ELF-1 (cell line): Measurements from ENCODE around the gene RAB6A.

ENCODE experiments used
- DNase-seq: peaks from one replicate; pipeline ENCODE4 v3.0.0-alpha.2; 2016; ENCODE audit warnings: low read depth, low spot score

RAB6A gene

DNA sequence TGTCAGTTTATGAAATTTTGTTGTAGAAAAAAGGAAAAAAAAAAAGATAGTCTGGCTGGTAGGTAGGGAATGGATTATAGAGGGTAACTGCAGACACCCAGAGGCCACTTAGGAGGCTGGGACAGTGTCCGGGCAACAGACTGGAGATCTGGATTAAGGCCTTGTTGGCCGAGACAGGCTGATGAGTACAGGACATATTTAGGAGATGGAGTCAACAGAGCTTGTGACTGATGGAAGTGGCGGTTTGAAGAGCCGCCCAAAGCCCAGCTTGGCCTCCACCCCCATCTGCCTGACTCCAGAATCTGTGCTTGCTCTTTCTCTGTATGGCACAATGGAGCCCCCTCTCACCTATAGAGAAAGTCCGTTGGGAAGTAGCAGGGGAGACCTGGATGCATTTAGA lies 106.9 kb downstream of the RAB6A start:
- DNase-seq, result no peak

DNA sequence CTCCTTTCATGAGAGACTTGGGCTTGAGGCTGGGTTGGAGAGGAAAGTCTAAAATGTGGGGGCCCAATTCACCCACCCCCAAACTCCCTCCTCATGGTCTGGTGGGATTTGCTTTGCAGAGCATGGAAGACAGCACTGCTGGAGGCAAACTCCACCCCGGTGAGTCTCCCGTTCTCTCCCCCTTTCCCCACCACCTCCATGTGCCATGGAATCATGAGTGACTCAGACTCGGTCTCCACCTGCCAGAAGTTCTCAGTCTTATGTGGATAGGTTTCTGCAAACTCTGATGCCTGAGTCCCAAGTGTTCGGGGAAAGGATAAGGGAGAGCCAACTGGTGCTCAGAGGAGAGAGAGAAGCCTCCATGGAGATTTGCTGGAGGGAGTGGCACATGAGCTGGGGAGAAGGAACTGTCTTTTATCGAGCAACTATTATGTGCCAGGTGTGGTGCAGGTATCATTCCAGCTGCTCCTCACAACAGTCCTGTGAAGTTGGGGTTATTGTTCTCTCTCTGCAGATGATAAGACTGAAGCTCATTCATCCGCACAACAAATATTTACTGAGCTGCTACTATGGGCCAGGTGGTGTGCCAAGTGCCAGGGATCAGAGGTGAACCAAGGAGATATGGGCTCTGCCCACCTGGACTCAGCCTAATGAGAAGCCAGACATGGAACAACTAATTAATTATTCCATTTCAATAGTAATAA lies 107.9 kb downstream of the RAB6A start:
- no peak for DNase-seq

DNA sequence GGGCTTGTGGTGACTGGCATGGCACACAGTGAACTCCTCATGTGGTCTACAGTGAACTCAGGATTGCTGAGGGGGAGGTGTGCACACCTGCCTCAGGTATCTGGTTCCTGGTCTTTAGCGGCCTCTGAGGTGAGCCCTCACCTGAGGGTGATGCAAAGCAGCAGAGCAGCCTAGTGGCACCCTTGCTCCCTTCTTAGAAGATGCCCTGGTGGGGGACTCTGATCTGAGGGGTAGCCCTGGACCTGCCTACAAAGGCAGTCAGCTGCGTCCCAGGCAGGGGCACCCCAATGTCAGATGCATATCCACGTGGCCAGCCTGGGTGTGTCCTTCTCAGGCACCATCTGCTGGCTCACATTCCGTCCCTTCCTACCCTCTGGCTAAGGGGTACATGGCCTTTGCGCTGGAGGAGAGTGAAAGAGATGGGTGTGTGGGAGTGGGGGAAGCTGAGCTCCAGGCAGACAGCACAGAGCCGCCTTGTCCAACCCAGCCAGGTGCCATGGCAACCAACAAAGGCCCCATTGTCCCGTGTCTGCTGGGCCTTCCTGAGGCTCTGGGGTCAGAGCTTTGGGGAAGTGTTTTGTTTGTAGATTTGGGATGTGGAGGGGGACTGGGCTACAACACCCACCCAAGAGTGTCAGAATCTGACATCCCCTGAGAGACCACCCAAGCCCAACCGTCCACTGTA lies 108.7 kb downstream of the RAB6A start:
- peak; percentile 57 for DNase-seq

DNA sequence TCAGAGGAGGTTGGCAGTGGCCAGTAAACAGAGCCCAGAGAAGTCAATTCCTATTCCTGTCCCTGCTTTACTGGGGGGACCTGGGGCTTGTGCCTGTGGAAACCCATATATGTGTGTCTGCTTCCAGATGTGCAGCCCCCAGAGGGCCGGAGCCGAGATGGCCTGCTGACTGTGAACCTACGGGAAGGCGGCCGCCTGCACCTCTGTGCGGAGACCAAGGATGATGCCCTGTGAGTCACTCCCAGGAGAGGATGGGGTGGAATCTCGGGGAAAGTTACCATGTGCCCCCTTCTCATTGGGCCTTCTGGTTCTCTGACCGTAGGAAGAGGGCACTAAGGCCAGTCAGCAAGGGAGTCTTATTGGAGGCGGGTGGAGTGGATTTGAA lies 109.2 kb downstream of the RAB6A start:
- no peak for DNase-seq

DNA sequence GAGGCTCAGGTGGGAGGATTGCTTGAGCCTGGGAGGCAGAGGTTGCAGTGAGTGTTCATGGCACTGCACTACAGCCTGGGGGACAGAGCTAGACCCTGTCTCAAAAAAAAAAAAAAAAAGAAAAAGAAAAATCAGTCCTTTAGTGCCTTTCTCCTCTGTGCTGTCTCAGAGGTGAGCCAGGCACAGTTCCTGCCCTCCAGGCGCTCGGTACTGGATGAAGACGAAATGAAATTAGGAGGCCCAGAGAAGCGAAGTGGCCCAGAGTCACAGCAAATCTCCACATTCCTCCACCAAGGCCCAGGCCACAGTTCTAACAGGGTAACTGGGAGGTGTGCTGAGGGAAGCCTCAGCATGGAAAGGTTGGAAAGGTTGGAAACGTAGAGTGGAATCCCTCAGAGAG lies 109.6 kb downstream of the RAB6A start:
- DNase-seq, result peak; percentile 54

DNA sequence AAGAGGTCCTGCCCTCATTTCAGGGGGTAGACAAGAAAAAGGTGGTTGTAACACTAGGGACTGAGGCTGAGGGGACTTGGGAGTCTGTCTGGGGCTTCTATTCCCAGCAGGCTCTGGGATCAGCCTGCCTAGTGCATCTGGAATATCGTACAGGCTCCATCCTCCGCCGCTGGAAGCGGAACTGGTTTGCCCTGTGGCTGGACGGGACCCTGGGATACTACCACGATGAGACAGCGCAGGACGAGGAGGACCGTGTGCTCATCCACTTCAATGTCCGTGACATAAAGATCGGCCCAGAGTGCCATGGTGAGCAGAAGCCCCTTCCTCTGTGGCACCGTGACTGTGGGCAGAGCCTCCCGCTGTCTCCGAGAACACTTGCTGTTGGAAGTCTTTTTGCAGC lies 110.5 kb downstream of the RAB6A start:
- DNase-seq, result no peak

DNA sequence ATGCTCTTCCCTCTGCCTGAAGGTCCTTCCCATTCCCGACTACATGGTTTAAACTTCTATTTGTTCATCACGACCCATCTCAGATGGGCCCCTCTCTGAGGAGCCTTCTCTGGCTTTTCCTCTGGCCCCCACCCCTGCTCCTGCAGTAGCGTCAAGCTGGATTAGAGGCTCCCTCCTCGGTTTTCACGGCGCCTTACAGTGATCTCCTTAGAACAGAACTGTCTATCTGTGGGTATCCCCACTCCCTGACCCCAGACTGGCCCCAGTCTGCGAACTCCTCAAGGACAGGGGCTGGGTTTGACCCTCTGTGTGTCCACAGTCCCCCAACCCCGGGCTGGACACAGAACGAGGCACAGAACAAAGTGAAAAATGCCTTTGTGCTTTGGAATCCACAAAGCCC lies 111.7 kb downstream of the RAB6A start:
- DNase-seq, result no peak

DNA sequence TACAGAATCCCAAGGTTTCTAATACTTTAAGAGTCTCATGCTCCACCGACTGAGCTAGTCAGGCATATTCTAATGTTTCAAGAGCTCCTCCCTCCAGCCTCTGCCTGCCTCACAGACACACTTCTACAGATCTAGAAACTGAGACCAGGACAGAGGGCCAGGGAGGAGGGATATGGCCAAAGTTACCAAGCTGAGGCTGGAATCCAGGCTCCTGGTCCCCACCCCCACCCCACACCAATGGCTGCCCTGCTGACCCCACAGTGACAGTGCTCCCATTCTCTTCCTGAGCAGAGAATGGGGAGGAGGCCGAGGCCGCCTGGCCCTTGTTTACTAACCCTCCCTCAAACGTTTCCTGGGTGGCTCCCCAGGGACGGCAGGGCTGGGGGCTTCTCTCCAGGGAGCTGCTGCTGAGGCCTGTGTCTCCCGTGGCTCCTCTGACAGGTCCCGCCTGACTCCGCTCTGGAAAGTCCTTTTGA lies 112.3 kb downstream of the RAB6A start:
- no peak for DNase-seq

DNA sequence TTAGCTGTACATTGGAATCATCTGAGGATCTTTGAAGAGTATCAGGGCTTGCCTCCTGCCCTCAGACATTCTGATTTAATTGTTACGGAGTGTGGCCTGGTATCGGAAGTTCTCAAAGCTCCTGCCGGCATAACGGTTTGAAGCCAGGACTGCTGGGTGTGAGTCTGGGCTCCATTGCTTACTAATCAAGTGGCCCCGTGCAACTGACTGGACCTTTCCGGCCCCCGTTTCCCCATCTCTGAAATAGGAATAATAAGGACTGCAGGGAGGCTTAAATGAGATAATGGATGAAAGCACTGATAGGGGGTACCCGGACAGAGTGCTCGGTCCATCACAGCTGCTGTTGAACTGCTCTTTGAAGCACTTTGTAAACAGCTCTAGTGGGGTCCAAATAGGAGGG lies 112.8 kb downstream of the RAB6A start:
- no peak for DNase-seq

DNA sequence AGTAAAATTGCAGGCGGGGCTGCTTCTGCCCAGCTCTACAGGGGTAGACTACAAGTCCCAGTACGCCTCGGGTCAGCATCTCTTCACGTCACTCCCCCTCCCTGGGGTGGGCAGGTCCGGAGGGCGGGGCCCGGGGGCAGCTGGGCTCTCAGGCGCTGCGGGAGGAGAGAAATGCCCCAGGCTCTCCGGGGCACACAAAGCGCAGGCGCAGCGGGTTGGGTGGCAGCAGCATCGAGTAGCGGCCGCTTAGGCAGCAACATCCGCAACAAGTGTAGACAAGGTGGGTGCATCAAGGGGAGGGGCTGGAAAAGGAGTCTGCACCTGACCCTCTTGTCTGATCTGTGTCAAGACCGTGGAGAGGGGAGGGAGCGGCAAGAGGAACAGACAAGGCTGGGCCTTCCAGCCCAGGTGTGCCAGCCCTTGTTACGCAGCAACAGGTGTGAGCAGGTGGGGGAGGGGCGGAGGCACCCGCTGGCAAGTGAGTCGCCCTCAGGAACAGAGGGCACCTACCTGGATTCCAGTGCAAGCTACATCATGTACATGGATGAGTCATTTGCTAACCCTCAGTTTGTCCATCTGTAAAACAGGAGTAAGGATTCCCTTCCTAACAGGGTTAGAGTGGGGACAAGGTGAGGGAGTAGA lies 113.3 kb downstream of the RAB6A start:
- DNase-seq, result peak; percentile 88

DNA sequence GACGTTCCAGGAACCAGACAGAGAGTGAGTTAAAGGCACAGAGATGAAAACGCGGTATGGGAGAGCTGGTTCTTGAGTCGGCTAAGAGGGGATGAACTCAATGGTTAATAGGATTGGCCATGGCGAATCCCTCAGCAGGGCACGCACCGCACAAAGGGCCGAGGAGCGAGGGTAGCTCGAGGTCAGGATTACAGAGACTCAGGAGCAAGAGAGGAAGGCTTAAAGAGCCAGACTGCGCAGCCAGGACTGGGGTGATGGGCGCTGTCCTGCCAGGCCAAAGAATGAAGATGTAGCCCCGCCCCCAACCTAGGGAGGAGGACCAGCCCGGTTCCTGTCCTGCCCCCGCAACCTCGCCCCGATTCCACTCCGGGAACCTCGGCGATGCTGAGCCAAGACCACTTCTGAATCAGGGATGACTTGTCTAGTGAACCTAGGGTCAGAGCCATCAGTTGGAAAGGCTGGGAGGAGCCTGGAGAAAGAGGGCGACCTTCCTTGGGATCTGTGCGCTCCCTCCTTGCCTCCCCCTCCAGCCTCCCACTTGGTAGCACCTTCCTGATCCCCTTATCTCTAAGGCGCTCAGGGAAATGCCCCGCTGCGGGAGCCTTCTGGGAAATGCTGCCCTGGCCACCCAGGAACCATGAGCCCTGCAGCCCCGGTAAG lies 114.8 kb downstream of the RAB6A start, which contains the start of gene PLEKHB1:
TSS of gene PLEKHB1 (plus strand) at position 610 of the 660 bp plus-strand sequence. CDS start at position 638, 28 bp downstream.
- DNase-seq, result peak; percentile 74

DNA sequence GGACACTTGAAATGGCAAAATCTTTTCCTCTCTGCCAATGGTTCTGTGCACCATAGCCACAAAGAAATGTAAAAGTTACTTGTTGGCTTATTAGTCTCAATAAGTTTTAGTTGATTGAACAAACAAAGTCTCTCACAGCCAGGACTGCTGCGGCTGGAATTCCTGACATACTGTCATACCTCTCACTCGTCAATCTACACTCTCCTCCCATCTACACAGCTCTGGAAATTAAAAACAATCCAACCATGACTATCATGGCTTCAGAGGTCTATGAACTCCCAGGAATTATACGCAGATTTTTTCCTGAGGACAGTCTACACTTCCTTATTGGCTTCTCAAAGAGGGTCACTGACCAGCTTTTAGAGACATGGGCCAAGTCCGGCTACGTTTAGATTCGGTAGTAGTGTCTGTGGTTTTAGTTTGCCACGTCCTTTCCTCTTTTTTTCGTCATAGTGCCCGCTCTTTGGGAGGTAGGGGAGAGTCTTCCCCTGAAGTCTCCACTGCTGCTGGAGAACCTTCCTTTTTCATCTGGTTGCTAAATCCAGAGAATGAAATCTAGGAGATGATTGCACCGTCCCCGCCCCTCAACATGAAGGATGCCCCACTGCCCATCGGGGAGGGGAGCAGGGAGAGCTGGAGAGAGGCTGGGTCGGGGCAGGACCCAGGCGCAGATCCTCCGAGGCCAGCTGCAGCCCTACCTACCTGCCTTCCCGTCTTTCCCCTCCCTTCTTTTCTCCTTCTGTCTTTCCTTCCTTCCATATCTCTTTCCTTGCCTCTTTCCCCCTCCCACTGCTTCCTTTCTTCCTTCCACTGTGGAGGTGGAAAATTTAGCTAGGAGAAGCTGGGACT lies 115.5 kb downstream of the RAB6A start:
- no peak for DNase-seq

DNA sequence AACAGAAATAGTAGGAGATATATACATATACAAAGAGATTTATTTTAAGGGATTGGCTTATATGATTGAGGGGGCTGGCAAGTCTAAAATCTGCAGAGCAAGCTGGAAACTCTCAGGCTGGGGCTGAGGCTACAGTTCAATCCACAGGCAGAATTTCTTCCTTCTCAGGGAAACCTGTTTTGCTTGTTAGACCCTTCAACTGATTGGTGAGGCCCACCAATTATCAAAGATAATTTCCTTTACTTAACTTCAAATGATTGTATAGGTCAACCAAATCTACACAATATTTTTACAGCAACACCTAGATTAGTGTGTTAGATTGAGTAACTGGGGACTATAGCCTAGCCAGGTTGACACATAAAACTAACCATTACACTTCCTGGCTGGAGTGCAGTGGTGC lies 119.2 kb downstream of the RAB6A start:
- no peak for DNase-seq

DNA sequence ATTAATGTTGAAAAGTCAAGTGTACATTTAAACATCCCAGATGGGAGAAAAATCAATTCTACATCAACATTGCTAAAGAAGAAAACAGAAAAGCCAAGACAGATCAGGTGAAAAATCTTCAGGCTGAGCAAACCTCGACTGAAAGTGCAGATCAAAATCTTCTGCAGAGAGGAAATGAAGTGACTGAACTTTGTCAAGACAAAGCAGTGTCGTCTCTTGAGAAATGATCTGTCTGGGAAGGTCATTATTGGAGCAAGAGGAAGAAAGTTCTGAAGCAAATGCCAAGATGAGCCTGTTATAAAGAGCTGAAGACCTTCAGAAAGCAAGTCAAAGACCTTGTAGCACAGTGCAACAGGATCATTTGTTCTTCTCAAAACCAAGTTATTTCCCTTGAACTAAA lies 120.3 kb downstream of the RAB6A start:
- DNase-seq, result no peak

DNA sequence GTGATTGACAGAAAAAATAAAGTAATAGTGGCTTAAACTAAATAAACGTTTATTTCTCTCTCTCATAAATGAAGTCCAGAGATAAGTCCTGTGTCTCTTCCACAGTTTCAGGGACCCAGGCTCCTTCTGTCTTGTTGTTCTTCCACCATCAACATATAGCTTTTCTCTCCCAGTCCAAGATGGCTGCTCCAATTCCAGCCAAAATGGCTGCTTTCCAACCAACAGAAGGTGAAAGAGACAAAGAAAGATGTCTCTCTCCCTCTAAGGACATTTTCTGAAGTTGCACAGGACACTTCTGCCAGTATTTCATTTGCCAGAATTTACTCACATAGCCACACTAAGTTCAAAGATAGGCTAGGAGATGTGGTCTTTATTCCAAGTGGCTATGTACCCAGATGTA lies 123.9 kb downstream of the RAB6A start:
- DNase-seq, result no peak

DNA sequence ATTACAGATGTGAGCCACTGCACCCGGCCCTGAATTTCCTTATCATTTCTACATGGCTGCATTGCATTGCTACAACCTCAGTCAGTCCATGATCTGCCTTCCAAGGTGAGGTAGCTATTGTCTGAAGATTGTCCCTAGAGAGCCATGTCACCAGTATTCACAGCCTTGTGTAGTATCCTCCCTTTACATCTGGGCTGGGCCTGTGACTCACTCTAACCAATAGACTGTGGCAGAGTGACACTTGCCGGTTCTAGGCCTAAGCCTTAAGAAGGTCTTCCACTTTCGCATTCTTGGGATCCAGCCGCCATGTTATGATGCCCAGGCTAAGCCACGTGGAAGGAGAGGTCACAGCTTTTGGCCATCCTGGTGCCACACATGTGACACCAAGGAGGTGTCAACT lies 124.6 kb downstream of the RAB6A start:
- no peak for DNase-seq

DNA sequence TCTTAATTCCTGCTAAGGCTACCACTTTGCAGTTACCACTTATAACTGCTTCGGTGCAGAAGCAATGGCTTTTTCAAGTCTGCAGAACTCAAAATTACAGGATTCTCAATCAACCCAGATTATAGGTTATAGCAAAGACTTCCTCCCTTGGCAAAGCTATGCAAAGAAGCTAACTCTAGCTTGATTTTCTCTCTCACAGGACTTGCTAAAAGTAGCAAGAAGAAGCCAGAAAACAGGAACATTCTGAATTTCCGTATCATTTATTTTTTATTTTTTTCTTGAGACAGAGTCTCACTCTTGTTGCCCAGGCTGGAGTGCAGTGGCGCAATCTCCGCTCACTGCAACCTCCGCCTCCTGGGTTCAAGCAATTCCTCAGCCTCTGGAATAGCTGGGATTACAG lies 125.2 kb downstream of the RAB6A start:
- no peak for DNase-seq

DNA sequence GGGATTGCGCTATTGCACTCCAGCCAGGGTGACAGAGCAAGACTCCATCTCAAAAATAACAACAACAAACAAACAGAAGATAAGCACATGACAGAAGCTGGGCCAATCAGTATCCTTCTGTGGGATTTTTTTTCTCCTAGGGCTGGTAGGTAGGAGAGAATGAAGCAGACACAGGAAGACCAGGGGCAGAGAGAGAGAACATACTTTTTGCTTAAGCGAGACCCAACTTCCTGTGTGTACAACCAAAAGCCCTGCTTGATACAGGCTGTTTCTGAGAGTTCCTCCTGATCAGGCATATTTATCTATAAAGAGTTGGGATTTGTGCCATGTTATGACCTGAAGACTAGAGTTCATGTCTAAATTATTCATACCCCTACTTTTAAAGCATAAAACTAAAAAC lies 126.9 kb downstream of the RAB6A start:
- no peak for DNase-seq

DNA sequence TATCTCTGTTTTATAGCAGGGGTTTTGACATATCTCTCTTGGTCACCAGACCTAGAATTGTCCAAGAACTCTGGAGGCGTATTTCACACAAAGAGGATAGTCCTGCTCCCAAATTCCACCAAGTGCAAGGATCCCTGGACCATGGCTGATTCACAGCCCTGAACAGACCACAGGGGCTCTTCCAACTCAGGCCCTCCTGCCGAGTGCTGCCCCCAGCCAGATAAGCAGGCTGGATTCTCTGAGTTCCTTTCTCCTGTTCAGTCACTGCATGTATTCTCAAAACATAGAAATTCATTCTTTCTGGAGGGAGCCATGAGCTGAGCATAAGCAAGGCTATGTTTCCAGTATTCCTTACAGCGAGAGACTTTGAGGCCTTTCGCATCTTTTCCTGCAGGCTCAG lies 127.9 kb downstream of the RAB6A start:
- DNase-seq, result no peak

DNA sequence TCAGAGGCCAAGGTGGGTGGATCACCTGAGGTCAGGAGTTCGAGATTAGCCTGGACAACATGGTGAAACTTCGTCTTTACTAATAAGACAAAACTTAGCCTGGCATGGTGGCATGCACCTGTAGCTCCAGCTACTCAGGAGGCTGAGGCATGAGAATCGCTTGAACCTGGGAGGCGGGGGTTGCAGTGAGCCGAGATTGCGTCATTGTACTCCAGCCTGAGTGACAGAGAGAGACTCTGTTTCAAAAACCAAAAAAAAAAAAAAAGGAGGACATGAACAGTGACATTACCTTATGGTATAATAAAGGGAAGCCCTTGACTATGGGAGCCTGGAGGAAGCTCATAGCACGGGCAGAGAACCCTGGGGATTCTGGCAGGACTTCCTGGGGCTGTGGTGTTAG lies 131.0 kb downstream of the RAB6A start:
- no peak for DNase-seq

DNA sequence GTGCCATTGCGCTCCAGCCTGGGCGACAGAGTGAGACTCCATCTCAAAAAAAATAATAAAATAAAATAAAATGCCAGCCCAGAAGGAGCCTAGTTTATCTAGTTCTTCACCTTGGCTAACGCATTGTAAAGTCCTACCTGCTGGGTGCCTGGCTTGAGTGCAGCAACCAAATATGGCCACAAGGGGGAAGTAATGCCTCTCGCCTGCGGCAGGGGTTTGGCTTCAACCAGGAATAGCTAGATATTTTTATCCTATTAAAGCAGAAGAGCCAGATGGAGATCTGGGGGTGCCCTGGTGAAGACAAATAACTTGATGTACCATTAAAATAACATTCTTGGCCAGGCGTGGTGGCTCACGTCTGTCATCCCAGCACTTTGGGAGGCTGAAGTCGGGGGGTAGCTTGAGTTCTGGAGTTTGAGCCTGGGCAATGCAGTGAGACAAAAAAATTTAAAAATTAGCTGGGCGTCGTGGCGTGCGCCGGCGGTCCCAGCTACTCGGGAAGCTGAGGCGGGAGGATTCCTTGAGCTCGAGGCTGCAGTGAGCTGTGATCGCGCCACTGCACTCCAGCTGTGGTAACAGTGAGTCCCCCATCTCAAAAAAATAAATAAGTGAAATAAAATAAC lies 135.1 kb downstream of the RAB6A start:
- DNase-seq, result peak; percentile 86
